Thoracic aorta (tissue), 2 donors: ENCODE measurements around the gene TIMM17A. TPM values are rescaled to one million over a fixed set of nuclear protein-coding genes. Genes with fewer than 3 reads are reported as not detected.
"Not testable (repeated sequence)": the region's sequence is repeated elsewhere in the genome, so short reads cannot be mapped to it uniquely, and the experiment has no call there.

Experiments
- ATAC-seq: fragments of 150-250 bp; one replicate; pipeline ENCODE4 v1.8.0; 2017; ENCODE audit warnings: low read depth; ENCODE audit not compliant: insufficient number of reproducible peaks, low FRiP score
- DNase-seq: peaks from one replicate; pipeline ENCODE4 v3.0.0-alpha.2; 2020; ENCODE audit warnings: low spot score
- H3K27ac ChIP-seq, 2 donors: fragments of 200-600 bp; sonication (generic); 1 replicate in 1 of 2; 2 replicates in 1 of 2; pipeline ENCODE4 v1.5.1; 2016; ENCODE audit warnings: mild to moderate bottlenecking in 2 of 2, moderate library complexity in 2 of 2
- H3K27me3 ChIP-seq: fragments of 200-600 bp; sonication (generic); replicated peaks from 2 replicates; pipeline ENCODE4 v1.6.0; 2016; ENCODE audit warnings: mild to moderate bottlenecking; ENCODE audit not compliant: insufficient read depth
- H3K36me3 ChIP-seq: fragments of 200-600 bp; sonication (generic); one replicate; pipeline ENCODE4 v1.5.1; 2016
- H3K4me1 ChIP-seq, 2 donors: fragments of 200-600 bp; sonication (generic); 1 replicate in 1 of 2; 2 replicates in 1 of 2; pipeline versions ENCODE4 v1.5.1 to v1.6.0; 2016; ENCODE audit warnings: low read depth in 2 of 2, mild to moderate bottlenecking in 1 of 2; ENCODE audit not compliant: control insufficient read depth in 1 of 2
- H3K4me3 ChIP-seq: fragments of 200-600 bp; sonication (generic); 2 replicates; pipeline ENCODE4 v1.5.1; 2016; ENCODE audit warnings: mild to moderate bottlenecking
- H3K9me3 ChIP-seq: fragments of 200-600 bp; sonication (generic); 2 replicates; pipeline ENCODE4 v1.5.1; 2016
- total RNA-seq, 2 donors: library from RNA; depleted of rRNA; stranded (reverse); fragments of >200 nt; gene quantifications; one replicate each; pipeline versions ENCODE4 v1.1.0 to v1.2.3, GENCODE V29; 2016
- TF ChIP-seq, protein P1 (sequence below): fragments of 200-600 bp; sonication (generic); IDR thresholded peaks from one replicate; pipeline ENCODE4 v1.5.1; 2019; ENCODE audit warnings: antibody characterized with exemption

TIMM17A gene
- total RNA-seq, 2 donors from 2014 or later = 29.6 to 44.7 TPM

- no peaks in the 10 kb centered on the region for H3K36me3 ChIP-seq
- TF ChIP-seq, protein P1, sequence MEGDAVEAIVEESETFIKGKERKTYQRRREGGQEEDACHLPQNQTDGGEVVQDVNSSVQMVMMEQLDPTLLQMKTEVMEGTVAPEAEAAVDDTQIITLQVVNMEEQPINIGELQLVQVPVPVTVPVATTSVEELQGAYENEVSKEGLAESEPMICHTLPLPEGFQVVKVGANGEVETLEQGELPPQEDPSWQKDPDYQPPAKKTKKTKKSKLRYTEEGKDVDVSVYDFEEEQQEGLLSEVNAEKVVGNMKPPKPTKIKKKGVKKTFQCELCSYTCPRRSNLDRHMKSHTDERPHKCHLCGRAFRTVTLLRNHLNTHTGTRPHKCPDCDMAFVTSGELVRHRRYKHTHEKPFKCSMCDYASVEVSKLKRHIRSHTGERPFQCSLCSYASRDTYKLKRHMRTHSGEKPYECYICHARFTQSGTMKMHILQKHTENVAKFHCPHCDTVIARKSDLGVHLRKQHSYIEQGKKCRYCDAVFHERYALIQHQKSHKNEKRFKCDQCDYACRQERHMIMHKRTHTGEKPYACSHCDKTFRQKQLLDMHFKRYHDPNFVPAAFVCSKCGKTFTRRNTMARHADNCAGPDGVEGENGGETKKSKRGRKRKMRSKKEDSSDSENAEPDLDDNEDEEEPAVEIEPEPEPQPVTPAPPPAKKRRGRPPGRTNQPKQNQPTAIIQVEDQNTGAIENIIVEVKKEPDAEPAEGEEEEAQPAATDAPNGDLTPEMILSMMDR = no peak
- H3K4me3 ChIP-seq = no peak overlapping the region
- no peak overlapping the region for H3K27ac ChIP-seq
- no peak for ATAC-seq
- H3K4me1 ChIP-seq = no peaks in the 10 kb centered on the region
- H3K9me3 ChIP-seq = no peaks in the 10 kb centered on the region
- H3K27me3 ChIP-seq = no peaks in the 10 kb centered on the region
- DNase-seq = no peak
Measured at GRCh38 chr1:202016811-202017748, 61.8 kb downstream of the TIMM17A start.

GRCh38 chr1:202017749-202018467 is 62.6 kb downstream of the TIMM17A start:
- no peak overlapping the region for H3K4me3 ChIP-seq
- no peaks in the 10 kb centered on the region for H3K27me3 ChIP-seq
- H3K9me3 ChIP-seq = no peaks in the 10 kb centered on the region
- H3K36me3 ChIP-seq = no peaks in the 10 kb centered on the region
- DNase-seq = no peak
- no peak overlapping the region for H3K27ac ChIP-seq
- no peaks in the 10 kb centered on the region for H3K4me1 ChIP-seq
- ATAC-seq = no peak
- TF ChIP-seq, protein P1 = no peak

DNA sequence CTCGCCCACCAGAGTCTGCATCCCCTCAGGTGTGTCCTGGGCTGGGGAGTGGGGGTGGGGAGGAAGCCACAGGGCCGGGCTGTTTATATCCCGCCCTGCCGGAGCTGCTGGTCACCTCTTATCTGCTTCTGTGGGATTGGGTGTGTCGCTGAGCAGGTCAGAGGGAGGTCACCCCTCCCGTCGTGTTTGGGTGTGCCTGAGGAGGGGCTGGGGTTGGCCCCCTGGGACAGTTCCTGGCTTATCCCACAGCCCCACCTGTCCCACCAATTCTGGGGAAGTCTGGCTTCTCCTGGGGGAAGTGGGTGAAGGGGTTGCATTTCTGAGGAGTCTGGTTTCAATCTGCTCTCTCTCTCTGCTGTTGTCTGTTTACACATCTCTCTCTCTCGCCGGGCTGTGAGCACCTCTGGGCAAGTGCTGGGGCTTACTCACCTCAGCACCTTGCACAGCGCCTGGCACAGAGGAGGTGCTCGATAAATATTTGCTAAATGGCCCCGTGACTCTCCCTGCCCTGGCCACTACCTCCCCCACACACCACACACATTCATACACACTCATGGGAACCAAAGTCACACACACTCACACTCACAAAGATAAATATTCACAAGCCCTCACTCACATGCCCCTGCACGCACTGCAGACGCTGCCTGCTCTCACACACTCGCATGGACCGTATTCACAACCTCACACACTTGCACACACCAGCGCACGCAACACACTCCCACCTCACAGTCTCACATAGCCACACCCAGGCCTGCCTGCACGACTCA is 63.3 kb downstream of the TIMM17A start:
- Histone ChIP-seq H3K4me1 (no peaks in the 10 kb centered on the region), H3K4me3 (no peak overlapping the region), H3K27ac (no peak overlapping the region), H3K27me3 (no peaks in the 10 kb centered on the region), H3K36me3 (no peaks in the 10 kb centered on the region), H3K9me3 (no peaks in the 10 kb centered on the region)
- TF ChIP-seq, protein P1 = no peak
- DNase-seq (no peak), ATAC-seq (no peak)

- H3K4me3 ChIP-seq, ATAC-seq, H3K27ac ChIP-seq, H3K4me1 ChIP-seq, H3K27me3 ChIP-seq, DNase-seq, H3K9me3 ChIP-seq, H3K36me3 ChIP-seq: not testable (repeated sequence)
Measured at GRCh38 chr1:202019235-202019558, 63.9 kb downstream of the TIMM17A start.

Other genes starting within 250 kb of the TIMM17A start
- 10 to 100 TPM; 21.4 to 32.6 TPM for gene IPO9, start 126.3 kb upstream of the TIMM17A start, total RNA-seq
- 100 to 1,000 TPM in 1 of 2 donors, 10 to 100 TPM in 1; 38.9 to 115 TPM for gene SHISA4, start 66.6 kb upstream of the TIMM17A start, total RNA-seq
- 100 to 1,000 TPM; 638 to 761 TPM for gene LMOD1, start 9.0 kb upstream of the TIMM17A start, total RNA-seq
- 10 to 100 TPM; 46.3 to 58.2 TPM for gene RNPEP, start 27.1 kb downstream of the TIMM17A start, total RNA-seq
- 1 to 10 TPM in 1 of 2 donors, under 1 TPM in 1; 0.95 to 4.9 TPM for gene ELF3, start 55.1 kb downstream of the TIMM17A start, total RNA-seq
- gene GPR37L1, start 167.4 kb downstream of the TIMM17A start, total RNA-seq = not detected
- 10 to 100 TPM; 36.3 to 41.0 TPM for gene ARL8A, start 189.2 kb downstream of the TIMM17A start, total RNA-seq
- gene PTPN7, start 205.1 kb downstream of the TIMM17A start, total RNA-seq = 1 to 10 TPM; 4.3 to 6.1 TPM
- gene LGR6, start 238.3 kb downstream of the TIMM17A start, total RNA-seq = 10 to 100 TPM; 76.6 to 99.0 TPM